Liver (tissue), 9 donors: ENCODE measurements around the gene FGF19. TPM values are rescaled to one million over a fixed set of nuclear protein-coding genes. Genes with fewer than 3 reads are reported as not detected.

Experiments used
- DNase-seq: peaks from one replicate; pipeline ENCODE4 v3.0.0-alpha.2; 2017; ENCODE audit warnings: low spot score
- H3K27ac ChIP-seq, 2 donors: one replicate each; pipeline ENCODE4 v1.7.0; 2013; ENCODE audit warnings: inconsistent platforms in 2 of 2, low read length in 2 of 2, control low read depth in 1 of 2, low read depth in 1 of 2, mild to moderate bottlenecking in 1 of 2
- H3K27me3 ChIP-seq, 4 donors: one replicate each; pipeline versions ENCODE4 v1.6.1 to v1.7.0; 2013; ENCODE audit warnings: low read length in 3 of 4, inconsistent platforms in 1 of 4, mild to moderate bottlenecking in 1 of 4, moderate library complexity in 1 of 4; ENCODE audit not compliant: control insufficient read depth in 4 of 4, insufficient read depth in 4 of 4
- H3K36me3 ChIP-seq, 4 donors: one replicate each; pipeline versions ENCODE4 v1.6.1 to v1.7.0; 2013; ENCODE audit warnings: low read length in 3 of 4, mild to moderate bottlenecking in 3 of 4, low read depth in 1 of 4, moderate library complexity in 1 of 4; ENCODE audit not compliant: control insufficient read depth in 4 of 4, insufficient read depth in 3 of 4
- H3K4me1 ChIP-seq, 4 donors: one replicate each; pipeline versions ENCODE4 v1.6.1 to v1.7.0; 2013; ENCODE audit warnings: low read length in 3 of 4, mild to moderate bottlenecking in 3 of 4, moderate library complexity in 1 of 4; ENCODE audit not compliant: control insufficient read depth in 4 of 4, insufficient read depth in 4 of 4
- H3K4me3 ChIP-seq, 3 donors: one replicate each; pipeline versions ENCODE4 v1.6.1 to v1.7.0; 2013; ENCODE audit warnings: low read length in 3 of 3, control low read depth in 1 of 3, low read depth in 1 of 3, mild to moderate bottlenecking in 1 of 3
- H3K9ac ChIP-seq, 2 donors: one replicate each; pipeline ENCODE4 v1.7.0; 2013; ENCODE audit warnings: low read length in 2 of 2, mild to moderate bottlenecking in 2 of 2, moderate library complexity in 2 of 2, control low read depth in 1 of 2, low read depth in 1 of 2
- H3K9me3 ChIP-seq, 4 donors: one replicate each; pipeline versions ENCODE4 v1.6.1 to v1.7.0; 2013; ENCODE audit warnings: low read length in 3 of 4; ENCODE audit not compliant: control insufficient read depth in 4 of 4
- CTCF ChIP-seq: fragments of 150-350 bp; IDR thresholded peaks from 2 replicates; pipeline ENCODE4 v1.5.1; 2017; ENCODE audit warnings: improper control_type of control experiment, low read depth, low read length; ENCODE audit not compliant: missing input control
- EGR1 ChIP-seq, 2 donors: IDR thresholded peaks; 2 replicates each; pipeline ENCODE4 v1.6.1; 2016 to 2018; ENCODE audit warnings: antibody characterized with exemption in 2 of 2, low read depth in 2 of 2
- FOXA2 ChIP-seq: IDR thresholded peaks from 2 replicates; pipeline ENCODE4 v1.6.1; 2016; ENCODE audit warnings: antibody characterized with exemption
- GABPA ChIP-seq, 2 donors: IDR thresholded peaks in 1 of 2; conservative IDR thresholded peaks in 1 of 2; 2 replicates each; pipeline ENCODE4 v1.6.1; 2016; ENCODE audit warnings: antibody characterized with exemption in 2 of 2, mild to moderate bottlenecking in 1 of 2, moderate library complexity in 1 of 2
- HNF4A ChIP-seq, 2 donors: conservative IDR thresholded peaks; 2 replicates each; pipeline ENCODE4 v1.6.1; 2016; ENCODE audit warnings: antibody characterized with exemption in 2 of 2, mild to moderate bottlenecking in 2 of 2
- HNF4G ChIP-seq: IDR thresholded peaks from 2 replicates; pipeline ENCODE4 v1.6.1; 2016; ENCODE audit warnings: antibody characterized with exemption
- JUND ChIP-seq, 2 donors: IDR thresholded peaks; 2 replicates each; pipeline ENCODE4 v1.6.1; 2016; ENCODE audit warnings: antibody characterized with exemption in 2 of 2
- MAX ChIP-seq: IDR thresholded peaks from 2 replicates; pipeline ENCODE4 v1.6.1; 2016; ENCODE audit warnings: antibody characterized with exemption
- NR2F2 ChIP-seq: IDR thresholded peaks from 2 replicates; pipeline ENCODE4 v1.6.1; 2016; ENCODE audit warnings: antibody characterized with exemption
- RAD21 ChIP-seq, 2 donors: IDR thresholded peaks; 2 replicates each; pipeline ENCODE4 v1.6.1; 2016; ENCODE audit warnings: antibody characterized with exemption in 2 of 2, mild to moderate bottlenecking in 2 of 2
- REST ChIP-seq: IDR thresholded peaks from 2 replicates; pipeline ENCODE4 v1.6.1; 2016; ENCODE audit warnings: antibody characterized with exemption, mild to moderate bottlenecking
- RXRA ChIP-seq, 2 donors: IDR thresholded peaks; 2 replicates each; pipeline ENCODE4 v1.6.1; 2017 to 2018; ENCODE audit warnings: antibody characterized with exemption in 2 of 2, mild to moderate bottlenecking in 1 of 2
- SP1 ChIP-seq: IDR thresholded peaks from 2 replicates; pipeline ENCODE4 v1.6.1; 2018; ENCODE audit warnings: antibody characterized with exemption, mild to moderate bottlenecking
- YY1 ChIP-seq: IDR thresholded peaks from 2 replicates; pipeline ENCODE4 v1.6.1; 2016; ENCODE audit warnings: antibody characterized with exemption, mild to moderate bottlenecking
- WGBS: extraction: QIAGEN DNeasy Blood & Tissue Kit; methylation state at CpG from one replicate; pipeline ENCODE4 v1.1.7; 2013; 5-methylcytosine and 5-hydroxymethylcytosine counted together
- polyA plus RNA-seq, 2 donors: library from polyadenylated mRNA; stranded (reverse) in 1 of 2; unstranded in 1 of 2; fragments of 200-250 nt in 1 of 2; fragments of >200 nt in 1 of 2; fragmentation: Nextera tagmentation in 1 of 2; extraction: Ambion mirVana in 1 of 2; gene quantifications; one replicate each; pipeline versions ENCODE4 v1.2.1 to v1.2.3, GENCODE V29; 2013 to 2015
- total RNA-seq, 2 donors: library from RNA; depleted of rRNA; stranded (reverse); fragments of >200 nt; gene quantifications; one replicate each; pipeline ENCODE4 v1.2.3, GENCODE V29; 2014
- donor health status: healthy.
- donor health status: healthy.
- donor health status: healthy.
- donor health status: healthy.
- donor health status: healthy.

FGF19 gene
- total and polyA plus RNA-seq, 4 donors, result 0.09 TPM; not detected in 3

GRCh38 chr11:69667619-69668604 lies 35.9 kb downstream of the FGF19 start:
- WGBS, result 71% methylated on average over 26 of the region's 26 CpGs
- Histone ChIP-seq H3K27ac (no peak overlapping the region), H3K9me3 (no peaks in the 10 kb centered on the region), H3K4me3 (no peak overlapping the region), H3K9ac (no peak overlapping the region), H3K36me3 (peaks cover 0 to 27% (median 6%) of the 10 kb centered on the region in 4 donors), H3K27me3 (no peaks in the 10 kb centered on the region), H3K4me1 (peaks cover 0 to 12% (median 5%) of the 10 kb centered on the region in 4 donors)
- no peak for DNase-seq
- TF ChIP-seq YY1 (no peak), CTCF (no peak), NR2F2 (no peak), EGR1 (IDR thresholded peaks at IDR 0.05; ENCODE audit: low read depth in 2 of 2) (no peak), MAX (no peak), RAD21 (IDR thresholded peaks at IDR 0.05) (no peak)

- 95% methylated on average over 33 of the region's 33 CpGs for WGBS
These were observed 36.9 kb downstream of the FGF19 start for GRCh38 chr11:69666752-69667536.

More at GRCh38 chr11:69666752-69667536, 36.9 kb downstream of the FGF19 start:
- Histone ChIP-seq H3K4me3 (no peak overlapping the region), H3K27me3 (no peaks in the 10 kb centered on the region), H3K9me3 (no peaks in the 10 kb centered on the region), H3K27ac (no peak overlapping the region), H3K9ac (no peak overlapping the region), H3K4me1 (peaks cover 0 to 12% (median 5%) of the 10 kb centered on the region in 4 donors), H3K36me3 (peaks cover 0 to 25% (median 4%) of the 10 kb centered on the region in 4 donors)
- TF ChIP-seq REST (no peak), GABPA (IDR thresholded peaks at IDR 0.05 in 1 of 2, conservative IDR thresholded peaks at IDR 0.05 in 1 of 2) (no peak), JUND (IDR thresholded peaks at IDR 0.05) (no peak), SP1 (no peak), EGR1 (IDR thresholded peaks at IDR 0.05; ENCODE audit: low read depth in 2 of 2) (no peak), HNF4G (no peak), HNF4A (conservative IDR thresholded peaks at IDR 0.05) (no peak), RXRA (IDR thresholded peaks at IDR 0.05) (no peak), RAD21 (IDR thresholded peaks at IDR 0.05) (no peak), FOXA2 (no peak), YY1 (no peak)
- no peak for DNase-seq
